Astrocyte of the hippocampus (primary cell): ENCODE measurements around the gene LRRC56.

Experiments
- DNase-seq: peaks from one replicate; pipeline ENCODE4 v3.0.0; 2011; ENCODE audit warnings: low read depth, low spot score

LRRC56 gene, protein sequence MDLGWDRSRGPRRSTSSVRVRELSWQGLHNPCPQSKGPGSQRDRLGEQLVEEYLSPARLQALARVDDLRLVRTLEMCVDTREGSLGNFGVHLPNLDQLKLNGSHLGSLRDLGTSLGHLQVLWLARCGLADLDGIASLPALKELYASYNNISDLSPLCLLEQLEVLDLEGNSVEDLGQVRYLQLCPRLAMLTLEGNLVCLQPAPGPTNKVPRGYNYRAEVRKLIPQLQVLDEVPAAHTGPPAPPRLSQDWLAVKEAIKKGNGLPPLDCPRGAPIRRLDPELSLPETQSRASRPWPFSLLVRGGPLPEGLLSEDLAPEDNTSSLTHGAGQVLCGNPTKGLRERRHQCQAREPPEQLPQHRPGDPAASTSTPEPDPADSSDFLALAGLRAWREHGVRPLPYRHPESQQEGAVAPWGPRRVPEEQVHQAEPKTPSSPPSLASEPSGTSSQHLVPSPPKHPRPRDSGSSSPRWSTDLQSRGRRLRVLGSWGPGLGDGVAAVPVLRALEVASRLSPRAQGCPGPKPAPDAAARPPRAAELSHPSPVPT

DNA sequence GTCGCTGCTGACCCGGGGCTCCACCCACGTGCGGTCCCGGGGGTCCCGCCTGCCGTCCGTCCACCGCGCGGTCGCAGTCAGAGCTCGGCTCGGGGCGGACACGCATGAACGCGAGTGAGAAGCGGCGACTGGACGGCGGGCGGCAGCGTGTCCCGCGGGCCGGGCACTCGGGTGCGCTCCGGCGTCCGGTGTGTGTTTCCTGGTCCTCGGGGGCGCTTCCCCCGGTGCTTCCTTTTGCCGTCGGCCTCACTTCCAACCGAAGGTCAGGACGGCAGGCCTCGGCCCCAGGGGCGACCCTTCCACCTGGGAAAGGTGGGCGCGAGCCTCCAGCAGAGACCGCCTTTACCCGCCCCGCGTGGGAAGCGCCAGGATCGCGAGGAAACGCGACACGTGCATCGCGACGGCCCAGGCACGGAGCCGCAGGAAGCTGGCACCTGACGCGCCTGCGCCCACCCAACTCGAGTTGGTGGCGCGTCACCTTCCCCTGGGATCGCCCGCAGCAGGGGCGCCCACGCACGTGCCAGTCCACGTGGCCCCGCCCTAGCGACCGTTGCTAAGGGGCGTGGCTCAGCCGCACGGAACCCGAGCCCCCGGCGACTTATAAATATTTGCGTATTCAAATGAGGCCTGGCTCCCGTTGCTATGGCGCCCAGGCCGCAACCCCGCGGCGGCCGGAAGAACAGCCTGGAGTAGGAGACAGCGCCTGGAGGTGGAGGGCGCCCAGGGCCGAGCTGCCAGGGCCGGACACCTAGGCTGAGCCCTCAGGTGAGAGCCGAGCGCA lies at the start of gene LRRC56:
Gene LRRC56 (plus strand): TSS at position 687 of the 781 bp plus-strand sequence. CDS start 3,158 bp downstream, outside the sequence.
- peak; percentile 90 for DNase-seq

DNA sequence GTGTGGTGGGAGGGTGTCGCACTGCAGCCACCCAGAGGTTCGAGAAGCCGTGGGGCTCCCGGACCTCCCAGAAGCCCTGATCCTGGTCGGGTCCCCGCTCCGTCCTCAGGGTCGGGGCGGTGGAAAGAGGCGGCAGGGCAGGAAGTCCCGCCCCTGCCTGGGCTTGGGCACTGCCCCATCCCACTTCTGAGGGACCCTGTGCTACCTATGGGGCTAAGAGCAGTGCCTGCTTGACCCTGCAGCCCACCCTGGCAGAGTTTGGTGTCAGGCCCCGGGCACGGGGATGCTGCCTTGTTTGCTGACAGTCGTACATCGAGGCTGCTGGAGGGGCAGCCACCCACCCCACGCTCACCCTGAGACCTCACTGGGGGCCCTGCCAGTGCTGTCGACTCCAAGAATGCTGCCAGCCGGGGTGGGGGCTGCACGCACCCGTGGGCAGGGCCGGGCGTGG lies 49.7 kb upstream of the LRRC56 start:
- no peak for DNase-seq

DNA sequence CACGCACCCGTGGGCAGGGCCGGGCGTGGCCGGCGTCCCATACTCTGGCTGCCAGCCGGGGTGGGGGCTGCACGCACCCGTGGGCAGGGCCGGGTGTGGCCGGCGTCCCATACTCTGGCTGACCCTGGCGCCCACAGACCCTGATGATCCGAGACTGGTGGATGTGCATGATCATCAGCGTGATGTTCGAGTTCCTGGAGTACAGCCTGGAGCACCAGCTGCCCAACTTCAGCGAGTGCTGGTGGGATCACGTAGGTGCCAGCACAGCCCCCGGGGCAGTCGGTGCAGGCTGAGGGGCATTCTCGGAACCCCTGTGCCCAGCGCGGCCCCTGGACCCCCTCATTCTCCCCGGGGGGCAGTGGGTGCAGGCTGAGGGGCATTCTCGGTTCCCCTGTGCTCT lies 49.3 kb upstream of the LRRC56 start:
- DNase-seq = no peak

DNA sequence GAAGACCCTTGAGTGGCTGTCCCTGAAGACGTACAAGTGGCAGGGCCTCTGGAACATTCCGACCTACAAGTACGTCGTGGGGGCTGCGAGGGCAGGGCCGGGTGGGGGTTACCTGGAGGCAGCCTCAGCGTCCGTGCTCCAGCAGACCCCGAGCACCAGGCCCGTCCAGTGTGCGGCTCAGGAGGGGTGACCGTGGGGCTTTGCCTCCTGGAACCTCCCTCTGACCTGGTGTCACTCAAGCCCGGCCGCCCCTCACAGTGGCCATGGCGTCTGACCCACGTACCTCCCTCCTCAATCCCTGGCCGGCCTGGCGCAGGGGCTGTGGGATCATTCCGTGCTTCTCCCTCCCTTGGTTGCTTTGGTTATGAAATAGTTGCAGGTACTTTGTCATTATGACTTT lies 48.7 kb upstream of the LRRC56 start:
- no peak for DNase-seq

DNA sequence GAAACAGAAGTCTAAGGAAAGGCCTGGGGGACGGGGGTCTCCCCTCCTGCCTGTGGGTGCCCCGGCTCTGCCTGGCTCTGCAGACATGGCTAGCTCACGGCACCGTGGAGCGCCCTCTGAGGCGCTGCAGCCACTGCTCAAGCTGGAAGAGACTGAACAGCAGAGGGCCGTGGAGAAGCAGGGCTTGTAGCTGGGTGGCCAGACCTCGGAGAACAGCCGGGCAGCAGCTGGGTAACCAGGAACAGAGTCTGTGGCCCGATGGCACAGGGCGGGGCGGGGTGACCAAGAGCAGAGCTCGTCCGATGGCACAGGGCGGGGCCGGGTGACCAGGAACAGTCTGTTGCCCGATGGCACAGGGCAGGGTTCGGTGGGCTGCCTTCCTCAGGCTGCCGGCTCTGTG lies 48.3 kb upstream of the LRRC56 start:
- no peak for DNase-seq

DNA sequence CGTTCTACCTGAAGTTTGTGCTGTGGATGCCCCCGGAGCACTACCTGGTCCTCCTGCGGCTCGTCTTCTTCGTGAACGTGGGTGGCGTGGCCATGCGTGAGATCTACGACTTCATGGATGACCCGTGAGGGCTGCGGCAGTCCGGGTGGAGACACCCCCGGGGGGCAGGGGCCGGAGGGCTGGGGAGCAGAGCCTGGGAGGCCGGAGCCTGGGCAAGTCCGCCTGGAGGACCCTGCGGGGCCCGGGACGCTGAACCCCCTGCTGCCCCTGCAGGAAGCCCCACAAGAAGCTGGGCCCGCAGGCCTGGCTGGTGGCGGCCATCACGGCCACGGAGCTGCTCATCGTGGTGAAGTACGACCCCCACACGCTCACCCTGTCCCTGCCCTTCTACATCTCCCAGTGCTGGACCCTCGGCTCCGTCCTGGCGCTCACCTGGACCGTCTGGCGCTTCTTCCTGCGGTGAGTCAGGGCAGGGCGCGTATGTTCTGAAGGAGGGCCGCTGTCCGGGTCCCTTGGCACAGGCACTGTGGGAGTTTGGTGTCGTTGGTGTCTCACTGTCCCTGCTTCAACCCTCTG lies 47.6 kb upstream of the LRRC56 start:
- no peak for DNase-seq

DNA sequence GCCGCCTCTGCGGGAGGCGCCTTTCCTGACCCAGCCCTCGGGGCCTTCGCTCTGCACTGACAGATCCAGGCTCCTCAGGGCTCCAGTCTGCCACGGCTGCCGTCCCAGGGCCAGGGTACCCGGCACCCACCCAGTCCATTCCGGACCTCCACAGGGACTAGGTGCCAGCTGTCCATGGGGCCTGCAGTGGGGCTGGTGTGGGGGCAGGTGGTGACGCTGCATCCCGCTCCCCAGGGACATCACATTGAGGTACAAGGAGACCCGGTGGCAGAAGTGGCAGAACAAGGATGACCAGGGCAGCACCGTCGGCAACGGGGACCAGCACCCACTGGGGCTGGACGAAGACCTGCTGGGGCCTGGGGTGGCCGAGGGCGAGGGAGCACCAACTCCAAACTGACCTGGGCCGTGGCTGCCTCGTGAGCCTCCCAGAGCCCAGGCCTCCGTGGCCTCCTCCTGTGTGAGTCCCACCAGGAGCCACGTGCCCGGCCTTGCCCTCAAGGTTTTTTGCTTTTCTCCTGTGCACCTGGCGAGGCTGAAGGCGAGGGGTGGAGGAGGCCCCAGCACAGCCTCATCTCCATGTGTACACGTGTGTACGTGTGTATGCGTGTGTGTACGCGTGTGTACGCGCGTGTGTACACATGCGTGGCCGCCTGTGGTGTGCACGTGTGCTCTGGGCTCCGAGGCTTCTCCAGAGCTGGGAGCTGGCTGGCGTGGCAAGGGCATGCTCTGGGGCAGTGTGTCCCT lies 47.0 kb upstream of the LRRC56 start:
- no peak for DNase-seq

DNA sequence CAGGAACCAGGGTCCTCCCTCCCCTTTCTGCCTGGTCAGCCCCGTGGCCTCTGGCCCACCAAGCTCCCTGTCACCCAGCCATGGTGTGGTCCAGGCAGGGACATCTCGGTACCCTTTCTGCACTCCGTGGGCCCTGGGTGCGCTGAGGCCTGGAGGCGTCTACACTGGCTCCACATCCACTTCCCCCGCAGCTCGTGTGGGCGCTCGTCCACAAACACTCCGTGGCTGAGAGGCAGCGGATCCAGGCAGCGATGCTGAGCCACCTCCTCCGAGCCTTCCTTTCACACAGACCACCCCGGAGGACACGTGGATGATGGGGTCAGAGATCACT lies 46.4 kb upstream of the LRRC56 start:
- no peak for DNase-seq

DNA sequence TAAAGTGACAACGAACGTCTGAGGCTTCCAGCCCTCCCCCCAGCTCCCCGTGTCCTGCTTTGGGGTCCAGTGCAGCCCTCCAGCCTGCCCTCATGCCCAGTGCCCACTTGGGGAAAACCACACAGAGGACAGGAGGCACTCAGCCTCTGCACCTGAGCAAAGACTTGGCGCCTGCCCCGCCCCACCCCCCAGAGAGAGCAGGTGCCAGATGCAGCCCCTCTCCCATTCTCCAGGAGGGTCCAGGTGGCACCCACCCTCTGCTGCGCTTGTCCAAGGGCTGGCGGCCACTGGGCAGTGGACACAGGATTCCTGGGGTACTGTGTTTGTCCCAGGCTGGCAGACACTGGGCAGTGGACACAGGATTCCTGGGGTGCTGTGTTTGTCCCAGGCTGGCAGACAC lies 46.0 kb upstream of the LRRC56 start:
- DNase-seq = no peak

DNA sequence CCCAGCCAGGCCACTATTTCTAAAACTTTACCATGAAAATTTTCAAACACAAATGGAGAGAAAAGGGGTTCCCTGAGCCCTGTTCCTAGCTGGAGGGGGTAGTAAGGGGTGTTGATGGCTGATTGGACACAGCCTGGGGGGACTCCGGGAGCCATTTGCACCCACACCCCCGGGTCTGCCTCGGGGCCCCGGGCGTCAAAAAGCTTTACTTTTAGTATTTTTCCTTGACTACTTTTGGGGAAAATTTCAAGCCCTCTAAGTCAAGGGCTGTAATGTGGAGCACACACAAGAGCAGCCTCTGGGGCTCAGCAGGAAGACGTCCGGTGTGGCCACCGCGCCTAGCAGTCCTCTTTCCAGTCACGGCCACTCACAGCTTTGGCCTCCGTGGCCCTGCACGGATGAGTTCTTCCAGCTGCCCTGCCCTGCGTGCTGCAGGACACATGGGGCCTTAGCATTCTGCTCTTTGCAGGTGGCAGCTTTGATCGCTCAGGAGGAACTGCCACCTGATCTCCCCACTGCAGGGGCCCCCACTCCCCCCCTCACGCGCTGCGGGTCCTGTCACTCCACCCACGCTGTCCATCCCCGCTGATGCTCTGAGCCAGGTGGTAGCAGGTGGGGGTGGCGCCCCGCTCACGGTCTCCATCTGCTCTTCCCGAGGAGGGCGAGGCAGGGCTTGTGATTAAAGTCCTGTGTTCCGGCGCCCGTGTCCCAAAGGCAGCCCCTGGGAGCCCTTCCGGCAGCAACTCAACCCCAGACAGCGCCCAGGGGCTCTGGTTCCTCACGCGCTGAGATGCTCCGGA lies 44.7 kb upstream of the LRRC56 start:
- no peak for DNase-seq

DNA sequence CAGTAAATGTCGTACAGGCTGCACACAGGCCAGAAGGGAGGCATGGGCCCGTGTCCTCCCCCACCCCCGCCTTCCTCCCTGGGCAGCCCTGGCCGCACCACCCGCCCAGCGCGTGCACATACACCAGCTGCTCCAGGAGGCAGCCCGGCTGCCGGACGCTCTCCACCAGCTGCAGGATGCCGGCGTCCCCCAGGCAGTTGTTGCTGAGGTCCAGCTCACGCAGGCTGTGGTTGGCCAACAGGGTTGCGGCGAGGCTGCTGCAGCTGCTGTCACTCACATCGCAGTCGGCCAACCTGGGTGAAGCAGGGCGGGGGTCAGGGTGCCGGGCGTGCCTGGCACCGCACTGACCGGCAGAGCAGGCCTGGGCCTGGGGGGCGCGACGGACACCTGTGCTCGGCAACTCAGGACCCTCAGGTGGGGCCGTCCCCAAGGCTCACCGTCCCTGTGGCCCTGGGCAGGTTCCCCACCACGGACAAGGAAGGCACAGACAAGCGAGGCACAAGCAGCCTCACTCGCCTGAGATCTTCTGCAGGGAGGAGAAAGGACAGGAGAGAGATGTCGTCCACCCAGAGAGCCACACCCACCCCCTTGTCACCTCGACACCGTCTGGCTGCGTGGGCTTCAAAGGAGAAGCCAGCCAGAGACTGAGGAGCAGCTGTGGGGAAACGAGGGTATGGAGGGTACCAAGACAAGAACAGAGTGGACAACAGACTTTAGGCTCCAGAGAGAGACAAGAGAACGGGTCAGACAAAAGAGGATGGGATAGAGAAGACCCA lies 42.4 kb upstream of the LRRC56 start:
- no peak for DNase-seq

DNA sequence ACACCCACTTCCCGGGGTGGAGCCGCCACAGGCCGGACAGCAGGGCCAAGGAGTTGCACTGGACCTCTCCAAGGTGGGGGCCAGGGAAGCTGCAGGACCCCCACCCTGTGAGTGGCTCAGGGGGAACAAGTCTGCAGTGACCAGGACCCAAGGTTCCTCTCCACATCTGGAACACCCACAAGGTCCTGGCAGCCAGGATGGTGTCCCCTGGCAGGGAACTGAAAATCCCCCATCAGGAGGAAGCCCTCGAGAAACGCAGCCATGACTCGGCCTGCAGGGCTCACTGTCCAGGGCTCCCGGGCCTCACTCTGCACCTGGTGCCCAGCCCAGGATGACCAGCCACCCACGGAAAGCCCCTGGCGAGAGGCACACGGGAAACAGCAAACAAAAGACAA lies 41.8 kb upstream of the LRRC56 start:
- no peak for DNase-seq

DNA sequence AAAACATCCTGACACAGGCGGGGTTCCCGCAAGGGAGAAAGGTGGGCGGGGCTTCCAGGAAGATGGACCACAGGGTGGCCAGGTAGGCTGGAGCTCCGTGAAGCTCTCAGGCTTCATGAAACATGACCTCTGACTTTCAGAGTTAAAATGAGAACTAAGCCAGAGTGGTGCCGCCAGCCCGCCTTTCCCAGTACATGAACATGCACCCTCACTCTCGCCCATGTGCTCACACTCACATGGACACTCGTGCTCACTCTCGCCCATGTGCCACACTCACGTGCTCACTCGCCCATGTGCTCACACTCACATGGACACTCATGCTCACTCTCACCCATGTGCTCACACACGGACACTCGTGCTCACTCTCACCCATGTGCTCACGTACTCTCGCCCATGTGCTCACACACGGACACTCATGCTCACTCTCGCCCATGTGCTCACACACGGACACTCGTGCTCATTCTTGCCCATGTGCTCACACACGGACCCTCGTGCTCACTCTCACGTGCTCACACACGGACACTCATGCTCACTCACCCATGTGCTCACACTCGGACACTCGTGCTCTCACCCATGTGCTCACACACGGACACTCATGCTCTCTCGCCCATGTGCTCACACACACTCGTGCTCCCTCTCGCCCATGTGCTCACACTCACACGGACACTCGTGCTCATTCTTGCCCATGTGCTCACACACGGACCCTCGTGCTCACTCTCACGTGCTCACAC lies 40.3 kb upstream of the LRRC56 start:
- no peak for DNase-seq

DNA sequence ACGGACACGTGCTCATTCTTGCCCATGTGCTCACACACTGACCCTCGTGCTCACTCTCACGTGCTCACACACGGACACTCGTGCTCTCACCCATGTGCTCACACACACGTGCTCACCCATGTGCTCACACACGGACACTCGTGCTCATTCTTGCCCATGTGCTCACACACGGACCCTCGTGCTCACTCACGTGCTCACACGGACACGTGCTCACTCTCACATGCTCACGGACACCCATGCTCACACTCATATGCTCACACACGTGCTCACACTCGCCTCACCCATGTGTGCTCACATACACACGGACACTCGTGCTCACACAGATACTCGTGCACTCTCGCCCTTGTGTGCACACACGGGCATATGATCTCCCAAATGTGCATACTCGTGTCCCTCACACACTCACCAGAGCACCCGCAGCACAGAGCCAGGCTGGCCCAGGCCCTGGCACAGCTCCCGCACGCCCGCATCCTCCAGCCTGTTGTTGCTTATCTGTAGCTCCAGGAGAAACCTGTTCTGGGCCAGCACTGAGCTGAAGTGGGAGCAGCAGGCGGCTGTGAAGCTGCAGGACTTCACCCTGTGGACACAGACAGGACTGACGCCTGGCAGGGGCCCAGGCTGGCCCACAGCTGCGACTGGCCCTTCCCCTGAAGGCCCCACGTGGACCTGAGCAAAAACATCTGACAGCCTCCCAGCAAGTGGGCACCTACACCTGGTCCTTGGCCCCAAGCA lies 39.6 kb upstream of the LRRC56 start:
- DNase-seq = no peak

DNA sequence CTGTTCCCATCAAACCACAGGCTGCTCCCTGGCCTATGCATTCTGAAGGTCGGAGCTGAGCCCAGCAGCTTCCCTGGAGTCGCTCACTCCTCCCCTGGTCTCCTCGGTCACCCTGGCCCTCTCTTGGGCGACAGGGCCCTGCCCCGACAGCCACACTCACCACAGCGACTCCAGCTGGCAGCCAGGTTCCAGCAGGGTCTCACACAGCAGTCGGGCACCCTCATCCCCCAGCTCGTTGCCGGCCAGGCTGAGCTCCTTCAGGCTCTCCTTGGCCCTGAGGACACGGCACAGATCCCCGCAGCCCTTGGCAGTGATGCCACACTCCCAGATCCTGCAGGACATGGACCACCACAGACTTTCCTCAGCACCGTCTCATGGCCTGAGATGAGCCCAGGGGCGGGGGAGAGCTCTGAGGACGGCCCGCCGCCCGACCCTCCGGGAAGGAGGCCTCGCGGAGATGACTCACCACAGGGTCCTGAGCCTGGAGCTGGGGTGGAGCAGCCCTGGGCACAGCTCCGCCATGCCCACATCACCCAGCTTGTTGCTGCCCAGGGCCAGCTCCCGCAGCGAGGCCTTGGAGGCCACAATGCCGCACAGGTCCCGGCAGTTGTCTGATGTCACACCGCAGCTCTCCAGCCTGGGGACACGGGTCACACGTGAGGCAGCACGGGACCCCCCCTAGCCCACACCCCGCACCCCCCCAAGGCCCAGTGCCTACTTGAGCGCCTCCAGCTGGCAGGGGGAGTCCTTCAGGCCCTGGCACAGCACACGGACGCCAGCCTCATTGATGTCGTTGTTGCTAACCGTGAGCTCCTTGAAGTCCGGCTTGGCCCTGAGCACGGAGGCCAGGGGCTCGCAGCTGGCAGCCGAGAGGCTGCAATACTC lies 38.8 kb upstream of the LRRC56 start:
- DNase-seq = no peak

DNA sequence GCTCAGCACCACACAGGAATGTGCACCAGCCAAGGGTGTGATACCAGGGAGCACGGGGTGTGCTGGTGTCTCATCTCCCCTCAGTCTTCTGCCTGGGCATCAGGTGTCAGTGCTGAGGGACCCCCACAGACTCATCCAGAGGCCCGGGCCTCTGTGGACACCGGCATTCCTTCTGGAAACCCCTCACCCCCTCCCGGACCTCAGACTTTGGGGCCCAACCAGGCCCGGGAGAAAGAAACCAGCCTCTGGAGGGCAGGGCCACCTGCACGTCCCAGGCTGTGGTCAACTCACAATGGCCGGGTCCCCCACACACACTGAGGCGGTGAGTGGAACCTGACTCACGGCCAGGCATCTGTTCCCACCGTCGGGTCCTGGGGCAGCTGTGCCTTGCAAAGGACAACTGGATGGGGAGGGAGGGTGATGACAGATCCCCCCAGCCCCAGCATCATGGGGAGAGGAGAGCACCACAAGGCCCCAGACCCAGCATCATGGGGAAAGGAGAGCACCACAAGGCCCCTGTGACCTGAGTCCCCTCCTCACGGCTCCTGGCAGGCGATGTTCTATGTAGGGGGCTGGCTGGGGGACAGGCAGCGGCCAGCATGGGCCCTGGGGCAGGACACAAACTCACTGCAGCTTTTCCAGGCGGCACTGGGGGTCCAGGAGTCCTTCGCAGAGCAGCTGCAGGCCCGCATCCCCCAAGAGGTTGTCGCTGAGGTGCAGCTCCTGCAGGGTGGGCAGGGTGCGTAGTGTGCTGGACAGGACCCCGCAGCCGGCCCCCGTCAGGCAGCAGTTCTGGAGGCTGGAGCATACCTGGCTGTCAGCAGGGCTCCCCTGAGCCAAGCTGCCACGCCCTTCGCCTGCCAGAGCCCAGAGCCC lies 37.9 kb upstream of the LRRC56 start:
- DNase-seq = no peak
